Measurements from ENCODE around the gene MARCHF10.

The MARCHF10 gene

GRCh38 chr17:62681061-62681938 is 126.8 kb downstream of the MARCHF10 start:
- no peak overlapping the region for H3K9ac ChIP-seq (ENCODE audit: low read length)
- no peak overlapping the region for H2AFZ ChIP-seq (ENCODE audit: low read depth, low read length)
- no peaks in the 10 kb centered on the region for H3K36me3 ChIP-seq (replicated peaks; ENCODE audit: low read depth, low read length)
- H3K4me2 ChIP-seq (ENCODE audit: low read length) = no peak overlapping the region
- no peak overlapping the region for H3K27ac ChIP-seq (ENCODE audit: low read length)
- no peaks in the 10 kb centered on the region for H3K79me2 ChIP-seq (ENCODE audit: low read length)
- H3K9me3 ChIP-seq (ENCODE audit: insufficient read depth, low read length) = no peaks in the 10 kb centered on the region
- H3K4me3 ChIP-seq (ENCODE audit: low read length) = no peak overlapping the region
- no peaks in the 10 kb centered on the region for H4K20me1 ChIP-seq (ENCODE audit: insufficient read depth, low read length)
- no peak for TF ChIP-seq CTCF (IDR thresholded peaks at IDR 0.05; ENCODE audit: low read depth, low read length)
- TF ChIP-seq EZH2phosphoT487 (IDR thresholded peaks at IDR 0.05; ENCODE audit: low read depth) = no peak
- no peaks in the 10 kb centered on the region for H3K27me3 ChIP-seq (ENCODE audit: low read depth, low read length)
- no peaks in the 10 kb centered on the region for H3K4me1 ChIP-seq (ENCODE audit: low read length)

- no peak overlapping the region for H3K4me2 ChIP-seq (ENCODE audit: low read length)
- H3K36me3 ChIP-seq (replicated peaks; ENCODE audit: low read depth, low read length) = no peaks in the 10 kb centered on the region
- H4K20me1 ChIP-seq (ENCODE audit: insufficient read depth, low read length) = no peaks in the 10 kb centered on the region
- H3K4me3 ChIP-seq (ENCODE audit: low read length) = no peak overlapping the region
- no peaks in the 10 kb centered on the region for H3K27me3 ChIP-seq (ENCODE audit: low read depth, low read length)
- TF ChIP-seq CTCF (IDR thresholded peaks at IDR 0.05; ENCODE audit: low read depth, low read length) (no peak), EZH2phosphoT487 (IDR thresholded peaks at IDR 0.05; ENCODE audit: low read depth) (no peak)
- H3K9me3 ChIP-seq (ENCODE audit: insufficient read depth, low read length) = no peaks in the 10 kb centered on the region
- no peak overlapping the region for H2AFZ ChIP-seq (ENCODE audit: low read depth, low read length)
- H3K27ac ChIP-seq (ENCODE audit: low read length) = no peak overlapping the region
- H3K9ac ChIP-seq (ENCODE audit: low read length) = no peak overlapping the region
- H3K79me2 ChIP-seq (ENCODE audit: low read length) = no peaks in the 10 kb centered on the region
- no peaks in the 10 kb centered on the region for H3K4me1 ChIP-seq (ENCODE audit: low read length)
These were observed 127.5 kb downstream of the MARCHF10 start for GRCh38 chr17:62680541-62681052.

- Histone ChIP-seq H3K4me3 (ENCODE audit: low read length) (no peak overlapping the region), H3K79me2 (ENCODE audit: low read length) (no peaks in the 10 kb centered on the region), H4K20me1 (ENCODE audit: insufficient read depth, low read length) (no peaks in the 10 kb centered on the region), H3K27me3 (ENCODE audit: low read depth, low read length) (no peaks in the 10 kb centered on the region), H3K4me1 (ENCODE audit: low read length) (no peaks in the 10 kb centered on the region), H3K9me3 (ENCODE audit: insufficient read depth, low read length) (no peaks in the 10 kb centered on the region), H3K9ac (ENCODE audit: low read length) (no peak overlapping the region), H3K36me3 (replicated peaks; ENCODE audit: low read depth, low read length) (no peaks in the 10 kb centered on the region), H3K4me2 (ENCODE audit: low read length) (no peak overlapping the region), H3K27ac (ENCODE audit: low read length) (no peak overlapping the region), H2AFZ (ENCODE audit: low read depth, low read length) (no peak overlapping the region)
- TF ChIP-seq EZH2phosphoT487 (IDR thresholded peaks at IDR 0.05; ENCODE audit: low read depth) = no peak
- no peak for TF ChIP-seq CTCF (IDR thresholded peaks at IDR 0.05; ENCODE audit: low read depth, low read length)
These were observed 128.2 kb downstream of the MARCHF10 start for GRCh38 chr17:62679866-62680377.

GRCh38 chr17:62678214-62678919 is 129.7 kb downstream of the MARCHF10 start:
- no peaks in the 10 kb centered on the region for H3K27me3 ChIP-seq (ENCODE audit: low read depth, low read length)
- no peak overlapping the region for H3K9ac ChIP-seq (ENCODE audit: low read length)
- no peak overlapping the region for H3K4me3 ChIP-seq (ENCODE audit: low read length)
- H3K4me2 ChIP-seq (ENCODE audit: low read length) = no peak overlapping the region
- H3K79me2 ChIP-seq (ENCODE audit: low read length) = no peaks in the 10 kb centered on the region
- no peaks in the 10 kb centered on the region for H3K9me3 ChIP-seq (ENCODE audit: insufficient read depth, low read length)
- no peaks in the 10 kb centered on the region for H3K36me3 ChIP-seq (replicated peaks; ENCODE audit: low read depth, low read length)
- H3K4me1 ChIP-seq (ENCODE audit: low read length) = no peaks in the 10 kb centered on the region
- TF ChIP-seq CTCF (IDR thresholded peaks at IDR 0.05; ENCODE audit: low read depth, low read length) = no peak
- no peak for TF ChIP-seq EZH2phosphoT487 (IDR thresholded peaks at IDR 0.05; ENCODE audit: low read depth)
- H4K20me1 ChIP-seq (ENCODE audit: insufficient read depth, low read length) = no peaks in the 10 kb centered on the region
- H3K27ac ChIP-seq (ENCODE audit: low read length) = no peak overlapping the region
- no peak overlapping the region for H2AFZ ChIP-seq (ENCODE audit: low read depth, low read length)

Data from OCI-LY3 (cell line).